ENCODE results near the gene HDHD5.

Gene HDHD5

DNA sequence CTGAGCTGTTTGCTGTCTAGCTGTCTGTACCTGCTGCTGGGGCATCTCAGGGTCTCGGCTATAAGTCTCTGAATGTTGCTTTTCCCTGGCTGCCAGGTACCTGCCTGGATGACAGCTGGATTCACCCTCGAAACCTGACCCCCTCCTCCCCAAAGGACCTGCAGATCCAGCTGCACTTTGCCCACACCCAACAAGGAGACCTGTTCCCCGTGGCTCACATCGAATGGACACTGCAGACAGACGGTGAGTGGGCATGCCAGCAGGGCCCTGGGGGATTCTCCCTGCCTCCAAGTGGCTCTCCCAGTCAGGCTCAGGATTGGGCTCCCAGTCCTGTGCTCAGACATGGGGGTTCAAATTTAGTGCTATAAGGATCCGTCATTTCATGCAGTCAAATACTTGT, 61.4 kb downstream of the HDHD5 start:
- DNase-seq (ENCODE audit: low spot score) = no peak
- in situ Hi-C loops (cut with MboI; ENCODE audit: low pct_unique_long_range_greater_than_20kb, low sequenced_read_pairs, unreplicated experiment) = no loop called here
- TF ChIP-seq, protein P1, sequence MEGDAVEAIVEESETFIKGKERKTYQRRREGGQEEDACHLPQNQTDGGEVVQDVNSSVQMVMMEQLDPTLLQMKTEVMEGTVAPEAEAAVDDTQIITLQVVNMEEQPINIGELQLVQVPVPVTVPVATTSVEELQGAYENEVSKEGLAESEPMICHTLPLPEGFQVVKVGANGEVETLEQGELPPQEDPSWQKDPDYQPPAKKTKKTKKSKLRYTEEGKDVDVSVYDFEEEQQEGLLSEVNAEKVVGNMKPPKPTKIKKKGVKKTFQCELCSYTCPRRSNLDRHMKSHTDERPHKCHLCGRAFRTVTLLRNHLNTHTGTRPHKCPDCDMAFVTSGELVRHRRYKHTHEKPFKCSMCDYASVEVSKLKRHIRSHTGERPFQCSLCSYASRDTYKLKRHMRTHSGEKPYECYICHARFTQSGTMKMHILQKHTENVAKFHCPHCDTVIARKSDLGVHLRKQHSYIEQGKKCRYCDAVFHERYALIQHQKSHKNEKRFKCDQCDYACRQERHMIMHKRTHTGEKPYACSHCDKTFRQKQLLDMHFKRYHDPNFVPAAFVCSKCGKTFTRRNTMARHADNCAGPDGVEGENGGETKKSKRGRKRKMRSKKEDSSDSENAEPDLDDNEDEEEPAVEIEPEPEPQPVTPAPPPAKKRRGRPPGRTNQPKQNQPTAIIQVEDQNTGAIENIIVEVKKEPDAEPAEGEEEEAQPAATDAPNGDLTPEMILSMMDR (IDR thresholded peaks at IDR 0.05; ENCODE audit: extremely low read depth, insufficient read depth, missing control alignments) = no peak

DNA sequence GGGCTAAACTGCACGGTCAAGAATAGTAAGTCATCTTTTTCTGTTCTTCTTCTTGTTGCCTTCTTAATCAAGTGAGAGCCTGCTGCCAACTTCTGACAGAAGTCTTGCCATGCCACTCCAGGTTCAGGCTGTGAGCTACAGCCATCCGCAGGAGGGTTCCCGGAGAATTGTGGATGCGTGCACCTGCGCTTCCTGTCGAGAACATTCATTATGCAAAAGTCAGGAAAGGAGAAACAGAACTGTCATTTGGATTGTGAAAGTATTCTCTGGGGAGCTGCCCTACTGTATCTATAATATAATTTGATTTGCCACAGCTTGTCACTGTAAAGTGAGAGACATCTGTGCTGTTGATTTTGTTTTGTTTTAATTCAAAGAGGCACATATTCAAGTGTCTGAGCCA, 62.0 kb downstream of the HDHD5 start:
- TF ChIP-seq, protein P1 (IDR thresholded peaks at IDR 0.05; ENCODE audit: extremely low read depth, insufficient read depth, missing control alignments) = no peak
- in situ Hi-C loops (cut with MboI; ENCODE audit: low pct_unique_long_range_greater_than_20kb, low sequenced_read_pairs, unreplicated experiment) = no loop called here
- no peak for DNase-seq (ENCODE audit: low spot score)

DNA sequence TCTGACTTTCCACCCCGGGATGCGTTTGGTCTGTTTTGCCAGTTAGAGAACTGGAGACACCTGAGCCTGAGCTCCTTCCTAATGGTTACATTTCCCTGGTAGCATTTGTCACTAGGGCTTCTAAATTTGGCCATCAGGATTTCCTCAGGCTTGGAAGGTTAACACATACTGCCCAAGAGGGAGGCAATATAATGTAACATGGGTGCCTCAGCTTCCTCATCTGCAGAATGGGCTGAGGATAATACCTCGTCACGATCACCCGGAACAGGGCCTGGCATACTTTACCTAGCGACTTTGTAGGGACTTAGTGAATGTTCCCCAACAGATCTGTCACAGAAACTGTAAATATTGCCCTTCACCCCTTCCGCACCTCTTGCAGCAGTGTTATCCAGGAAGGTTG, 63.0 kb downstream of the HDHD5 start:
- in situ Hi-C loops (cut with MboI; ENCODE audit: low pct_unique_long_range_greater_than_20kb, low sequenced_read_pairs, unreplicated experiment) = no loop called here
- no peak for DNase-seq (ENCODE audit: low spot score)
- TF ChIP-seq, protein P1 (IDR thresholded peaks at IDR 0.05; ENCODE audit: extremely low read depth, insufficient read depth, missing control alignments) = no peak

DNA sequence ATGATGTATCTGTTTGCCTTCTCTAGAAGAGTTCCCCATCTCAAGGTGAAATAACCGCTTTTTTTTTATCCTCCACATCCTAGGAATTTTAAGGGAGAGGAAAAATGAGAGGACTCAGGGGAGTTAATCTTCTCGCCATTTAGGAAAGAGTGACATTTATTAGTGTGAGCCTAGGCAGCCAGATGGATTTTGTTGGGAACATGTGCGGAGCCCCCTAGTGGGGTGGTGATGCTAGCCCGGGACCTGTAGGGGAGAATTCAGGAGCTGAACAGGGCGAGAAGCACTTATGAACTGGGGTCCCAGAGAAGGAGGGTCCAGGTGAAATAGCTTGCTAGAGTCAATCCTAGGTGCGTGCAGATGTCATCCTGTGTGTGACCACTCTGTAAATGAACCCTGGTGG, 63.5 kb downstream of the HDHD5 start:
- no peak for DNase-seq (ENCODE audit: low spot score)

DNA sequence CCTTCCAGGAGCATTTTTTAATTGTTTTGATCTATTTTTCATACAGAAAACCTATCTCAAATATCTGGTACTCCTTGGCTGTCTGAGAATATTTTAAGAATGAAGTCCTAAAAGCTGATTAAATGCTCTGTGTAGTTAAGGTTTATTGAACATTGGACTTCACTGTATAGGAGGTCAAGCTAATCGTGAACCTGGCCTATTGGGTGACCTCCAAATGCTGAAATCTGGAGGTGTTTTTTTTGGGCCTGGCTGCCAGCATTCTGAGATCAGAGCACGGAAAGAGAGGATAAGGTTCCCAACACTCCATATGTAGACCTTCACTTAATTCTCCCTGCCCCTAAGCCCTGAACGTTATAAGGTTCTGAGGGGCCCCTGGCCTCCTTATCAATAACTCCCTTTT, 66.0 kb downstream of the HDHD5 start:
- TF ChIP-seq, protein P1 (IDR thresholded peaks at IDR 0.05; ENCODE audit: extremely low read depth, insufficient read depth, missing control alignments) = no peak
- DNase-seq (ENCODE audit: low spot score) = no peak
- in situ Hi-C loops (cut with MboI; ENCODE audit: low pct_unique_long_range_greater_than_20kb, low sequenced_read_pairs, unreplicated experiment) = no loop called here

More for the DNA sequence above, 63.5 kb downstream of the HDHD5 start:
- TF ChIP-seq, protein P1 (IDR thresholded peaks at IDR 0.05; ENCODE audit: extremely low read depth, insufficient read depth, missing control alignments) = peak; percentile 8
- in situ Hi-C loops (cut with MboI; ENCODE audit: low pct_unique_long_range_greater_than_20kb, low sequenced_read_pairs, unreplicated experiment) = no loop called here

DNA sequence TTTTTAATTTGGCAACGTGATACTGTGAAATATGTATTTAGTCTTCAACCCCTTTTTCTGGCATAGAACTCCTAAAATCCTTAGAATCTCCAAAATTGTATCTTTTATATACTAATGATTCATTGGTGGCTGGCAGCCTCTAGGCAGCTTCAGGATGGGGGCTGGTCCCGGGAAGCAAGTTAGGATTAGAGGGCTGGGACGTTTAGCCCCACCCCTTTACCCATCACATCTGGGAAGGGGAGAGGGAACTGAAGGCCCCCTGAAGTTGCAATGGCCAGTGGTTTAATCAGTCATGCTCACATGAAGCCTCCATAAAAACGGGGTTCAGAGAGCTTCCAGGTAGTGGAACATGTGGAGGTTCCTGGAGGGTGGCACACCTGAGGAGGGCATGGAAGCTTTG, 67.2 kb downstream of the HDHD5 start:
- no peak for DNase-seq (ENCODE audit: low spot score)
- TF ChIP-seq, protein P1 (IDR thresholded peaks at IDR 0.05; ENCODE audit: extremely low read depth, insufficient read depth, missing control alignments) = no peak
- in situ Hi-C loops (cut with MboI; ENCODE audit: low pct_unique_long_range_greater_than_20kb, low sequenced_read_pairs, unreplicated experiment) = no loop called here

DNA sequence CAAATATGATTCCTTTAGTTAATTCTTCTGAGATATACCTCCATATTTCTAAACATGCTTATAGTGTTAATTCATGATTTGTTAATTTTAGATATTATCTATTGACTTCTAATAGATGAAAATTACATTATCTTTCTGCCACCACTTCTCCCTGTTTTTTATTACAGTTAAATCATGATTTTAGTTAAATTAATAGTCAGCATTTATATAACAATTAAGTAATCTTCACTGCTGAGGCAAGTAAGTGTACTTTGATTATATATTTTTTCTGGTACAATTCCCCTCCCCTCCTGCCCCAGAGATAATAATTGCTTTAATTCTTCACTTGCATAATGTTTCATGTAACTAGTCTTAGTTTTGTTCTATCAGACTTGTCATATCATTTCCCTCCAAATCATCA, 68.5 kb downstream of the HDHD5 start:
- DNase-seq (ENCODE audit: low spot score) = no peak
- in situ Hi-C loops (cut with MboI; ENCODE audit: low pct_unique_long_range_greater_than_20kb, low sequenced_read_pairs, unreplicated experiment) = no loop called here
- TF ChIP-seq, protein P1 (IDR thresholded peaks at IDR 0.05; ENCODE audit: extremely low read depth, insufficient read depth, missing control alignments) = no peak
